ENCODE data around the gene NUCKS1. TPM values are rescaled to one million over a fixed set of nuclear protein-coding genes. Genes with fewer than 3 reads are reported as not detected.

Gene NUCKS1
- polyA plus RNA-seq (2012; rRNA removed): 25.4 and 35.3 TPM in 2 replicates
- 46.4 and 53.5 TPM in 2 replicates for polyA plus RNA-seq (2012; cell fraction: cytosol; rRNA removed)
- polyA plus RNA-seq (2012; cell fraction: nucleus; rRNA removed): 5.6 and 15.0 TPM in 2 replicates

- Histone ChIP-seq H3K9ac (peak within 1 kb of the TSS; percentile 80), H3K27ac (ENCODE audit: low read depth in 2 of 2, low read length in 1 of 2) (peak within 1 kb of the TSS; percentile 88 to 96), H3K9me2 (no peaks in the 10 kb centered on the region), H3K36me3 (replicated peaks in 1 of 2; ENCODE audit: control insufficient read depth in 1 of 2, insufficient read depth in 2 of 2, low read length in 1 of 2) (peaks cover 8 to 17% of the 10 kb centered on the region in 2 experiments), H3K9me3 (no peaks in the 10 kb centered on the region), H3K79me2 (ENCODE audit: insufficient read depth) (peaks cover 41% of the 10 kb centered on the region), H3F3A (replicated peaks; ENCODE audit: insufficient read depth) (peaks cover 14% of the 10 kb centered on the region), H4K20me1 (ENCODE audit: insufficient read depth) (peaks cover 37% of the 10 kb centered on the region), H3K27me3 (ENCODE audit: insufficient read depth) (no peaks in the 10 kb centered on the region), H3K4me1 (ENCODE audit: control insufficient read depth in 1 of 2, insufficient read depth in 2 of 2, low read depth in 1 of 2, low read length in 1 of 2) (peaks cover 15 to 22% of the 10 kb centered on the region in 2 experiments; a peak in 3 of 4 replicates), H2AFZ (ENCODE audit: low read depth) (peak within 1 kb of the TSS; percentile 96), H3K4me3 (ENCODE audit: low read depth in 2 of 2, low read length in 1 of 2) (peak within 1 kb of the TSS; percentile 73 to 91), H3K4me2 (peak within 1 kb of the TSS; percentile 83)
- ChIA-PET CTCF (interaction anchor here (1.0 to 1.8 kb wide), 3 partner anchors 10 to 118 kb away, joined by 4 to 6 read pairs (median 5); partner anchors contain the start of gene ELK4), POLR2A (interaction anchor here (0.7 kb wide), 1 partner anchor 10 kb away, joined by 5 read pairs; no protein-coding TSS in a partner anchor)
- peak; percentile 82 for DNase-seq
- WGBS (ENCODE audit: low lambda C conversion rate): under 1% methylated on average over 23 of the region's 27 CpGs
- TF ChIP-seq RXRA (IDR thresholded peaks at IDR 0.05; ENCODE audit: borderline replicate concordance, low read depth): no peak
- TF ChIP-seq IRF3 (IDR thresholded peaks at IDR 0.05; ENCODE audit: low read depth, low read length): peak; percentile 63
- TF ChIP-seq CHD2 (IDR thresholded peaks at IDR 0.05; ENCODE audit: low read length, partially characterized antibody): peak; percentile 92
- peak; percentile 35 to 96; a peak in 3 of 4 replicates for TF ChIP-seq EP300 (IDR thresholded peaks at IDR 0.05; ENCODE audit: borderline replicate concordance in 1 of 2, low read depth in 1 of 2, low read length in 1 of 2)
- peak; percentile 80; the same call in 1 of the 2 replicates for TF ChIP-seq MAX (IDR thresholded peaks at IDR 0.05; ENCODE audit: low read depth)
- TF ChIP-seq EZH2phosphoT487 (IDR thresholded peaks at IDR 0.05; ENCODE audit: borderline replicate concordance, low read depth): no peak
- no peak; the same call in 1 of the 2 replicates for TF ChIP-seq MXI1 (IDR thresholded peaks at IDR 0.05; ENCODE audit: low read depth, low read length)
- no peak for TF ChIP-seq TEAD4 (IDR thresholded peaks at IDR 0.05; ENCODE audit: borderline replicate concordance, insufficient read depth)
- TF ChIP-seq PBX3 (IDR thresholded peaks at IDR 0.05): peak; percentile 70
- no peak for TF ChIP-seq ELF1 (IDR thresholded peaks at IDR 0.05)
- peak; percentile 10; the same call in 1 of the 2 replicates for TF ChIP-seq TCF12 (IDR thresholded peaks at IDR 0.05)
- TF ChIP-seq REST (IDR thresholded peaks at IDR 0.05; ENCODE audit: low read depth, low read length): 0 out of 2 replicates have a peak, but pooled peaks have one; percentile 6
- no peak for TF ChIP-seq GABPA (IDR thresholded peaks at IDR 0.05; ENCODE audit: low read depth)
- peak; percentile 3; the same call in 1 of the 2 replicates for TF ChIP-seq FOSL2 (IDR thresholded peaks at IDR 0.05; ENCODE audit: borderline replicate concordance, low read depth)
- TF ChIP-seq POLR2AphosphoS5 (IDR thresholded peaks at IDR 0.05; ENCODE audit: low read depth, low read length): 0 out of 2 replicates have a peak, but pooled peaks have one; percentile 25
- 0 out of 2 replicates have a peak, but pooled peaks have one; percentile 23 for TF ChIP-seq RFX5 (IDR thresholded peaks at IDR 0.05; ENCODE audit: low read length)
- no peak for TF ChIP-seq RAD21 (IDR thresholded peaks at IDR 0.05; ENCODE audit: low read length)
- no peak for TF ChIP-seq NRF1 (IDR thresholded peaks at IDR 0.05; ENCODE audit: low read depth, low read length)
- no peak for TF ChIP-seq USF1 (IDR thresholded peaks at IDR 0.05; ENCODE audit: borderline replicate concordance, low read depth)
- TF ChIP-seq RCOR1 (IDR thresholded peaks at IDR 0.05; ENCODE audit: low read length): peak; percentile 19; the same call in 1 of the 2 replicates
- peak; percentile 94 for TF ChIP-seq YY1 (IDR thresholded peaks at IDR 0.05; ENCODE audit: low read depth)
- TF ChIP-seq FOXM1 (IDR thresholded peaks at IDR 0.05; ENCODE audit: low read depth): peak; percentile 100
- TF ChIP-seq NFIC (IDR thresholded peaks at IDR 0.05; ENCODE audit: borderline replicate concordance): peak; percentile 27; the same call in 1 of the 2 replicates
- peak; percentile 67; the same call in 1 of the 2 replicates for TF ChIP-seq TAF1 (IDR thresholded peaks at IDR 0.05; ENCODE audit: borderline replicate concordance, low read depth, low read length)
- no peak for TF ChIP-seq SMC3 (IDR thresholded peaks at IDR 0.05; ENCODE audit: low read depth, low read length)
Observed at GRCh38 chr1:205750138-205751035, at the start of gene NUCKS1. Gene NUCKS1 (minus strand): TSS chr1:205750182. CDS start chr1:205749973, 209 bp downstream.
